K562 (cell line): ENCODE results near the gene HDC. TPM values are rescaled to one million over a fixed set of nuclear protein-coding genes. Genes with fewer than 3 reads are reported as not detected.

Experiments used
- ATAC-seq: fragments of 200-7000 bp; cut with Tn5 transposase; 3 replicates; pipeline ENCODE4 v1.9.1; 2020; ENCODE audit warnings: moderate library complexity
- BruUV-seq: library from RNA; stranded (reverse); fragments of 400-500 nt; replicated peaks from 2 replicates; lab custom pipeline; 2021; lab: Mats Ljungman, UMichigan
- CTCF ChIA-PET: fragments of 300-600 bp; formaldehyde crosslinking; extraction: SDS; loops from one replicate; lab custom pipeline; 2021; ENCODE audit warnings: low intra/inter-chr PET ratio; lab: Yijun Ruan, JAX
- POLR2A ChIA-PET: fragments of 300-600, 350-650 bp; sonication (Branson Sonifier 250); formaldehyde crosslinking; extraction: SDS; loops from one replicate; lab custom pipeline; 2021; ENCODE audit warnings: antibody characterized with exemption, inconsistent platforms; lab: Yijun Ruan, JAX
- DNase-seq, 4 experiments: peaks; one replicate each; pipeline versions ENCODE4 v3.0.0 to v3.0.0-alpha.2; 2011 to 2018; ENCODE audit warnings: low spot score in 3 of 4, mixed read lengths in 3 of 4; ENCODE audit errors: extremely low read depth in 1 of 4
- FAIRE-seq: peaks from 2 replicates; lab custom pipeline; 2011; peaks lifted over from hg19 to GRCh38; lab: Jason Lieb, UNC
- H2AFZ ChIP-seq: 2 replicates; pipeline ENCODE4 v1.6.0; 2011; ENCODE audit warnings: low read depth, low read length, control low read depth, inconsistent platforms
- H3K27ac ChIP-seq: fragments of 200-600 bp; 3 replicates; pipeline ENCODE4 v1.8.0; 2011; ENCODE audit warnings: low read depth, mild to moderate bottlenecking, control low read depth, inconsistent platforms, low read length, moderate library complexity, mixed read lengths; ENCODE audit errors: extremely low read depth
- H3K27me3 ChIP-seq, 2 experiments: fragments of 300-600 bp in 1 of 2; 2 replicates in 1 of 2; 3 replicates in 1 of 2; pipeline versions ENCODE4 v1.6.0 to v1.8.0; 2011; ENCODE audit warnings: inconsistent platforms in 2 of 2, low read length in 2 of 2, mild to moderate bottlenecking in 1 of 2, mixed read lengths in 1 of 2, moderate library complexity in 1 of 2; ENCODE audit not compliant: control insufficient read depth in 2 of 2, insufficient read depth in 2 of 2
- H3K36me3 ChIP-seq: fragments of 300-600 bp; 3 replicates; pipeline ENCODE4 v1.8.0; 2011; ENCODE audit warnings: mild to moderate bottlenecking, low read length, inconsistent platforms; ENCODE audit not compliant: control insufficient read depth, insufficient read depth
- H3K4me1 ChIP-seq, 2 experiments: fragments of 200-600 bp in 1 of 2; replicated peaks in 1 of 2; 2 replicates in 1 of 2; 3 replicates in 1 of 2; pipeline versions ENCODE4 v1.5.1 to v1.8.0; 2011; ENCODE audit warnings: inconsistent platforms in 2 of 2, low read length in 2 of 2, mild to moderate bottlenecking in 1 of 2, mixed read lengths in 1 of 2, moderate library complexity in 1 of 2; ENCODE audit not compliant: control insufficient read depth in 2 of 2, insufficient read depth in 2 of 2
- H3K4me2 ChIP-seq: 2 replicates; pipeline ENCODE4 v1.6.1; 2011; ENCODE audit warnings: low read length, control low read depth, inconsistent platforms, mixed read lengths; ENCODE audit not compliant: insufficient read depth
- H3K4me3 ChIP-seq: fragments of 200-600 bp; sonication (generic), shearing (Covaris generic); 2 replicates; pipeline ENCODE4 v1.5.1; 2016; ENCODE audit warnings: control low read depth, inconsistent platforms
- H3K79me2 ChIP-seq: fragments of 200-600 bp; 3 replicates; pipeline ENCODE4 v1.8.0; 2011; ENCODE audit warnings: low read length, inconsistent platforms; ENCODE audit not compliant: control insufficient read depth, insufficient read depth
- H3K9ac ChIP-seq, 2 experiments: 2 replicates each; pipeline versions ENCODE4 v1.6.0 to v1.6.1; 2011; ENCODE audit warnings: low read depth in 2 of 2, low read length in 2 of 2, control low read depth in 1 of 2, inconsistent platforms in 1 of 2, mild to moderate bottlenecking in 1 of 2, mixed read lengths in 1 of 2; ENCODE audit not compliant: insufficient read depth in 1 of 2
- H3K9me1 ChIP-seq: one replicate; pipeline ENCODE4 v1.6.0; 2011; ENCODE audit warnings: inconsistent platforms, mild to moderate bottlenecking, low read length, moderate library complexity; ENCODE audit not compliant: control insufficient read depth, insufficient read depth
- H3K9me3 ChIP-seq: replicated peaks from 2 replicates; pipeline ENCODE4 v1.5.1; 2011; ENCODE audit warnings: low read depth, low read length, inconsistent platforms; ENCODE audit not compliant: control insufficient read depth, insufficient read depth
- H4K20me1 ChIP-seq: replicated peaks from 2 replicates; pipeline ENCODE4 v1.6.1; 2011; ENCODE audit warnings: low read length, inconsistent platforms, mixed read lengths; ENCODE audit not compliant: control insufficient read depth, insufficient read depth
- ATF7 ChIP-seq: fragments of 450-650 bp; IDR thresholded peaks from 2 replicates; pipeline ENCODE4 v1.7.1; 2014; ENCODE audit warnings: mild to moderate bottlenecking, moderate library complexity
- MEF2D ChIP-seq: conservative IDR thresholded peaks from 2 replicates; pipeline ENCODE4 v1.6.1; 2016; ENCODE audit warnings: low read depth, missing genetic modification characterization, missing compliant biosample characterization
- MYBL2 ChIP-seq, 2 experiments: fragments of 450-650 bp in 1 of 2; sonication (generic) in 1 of 2; formaldehyde crosslinking in 1 of 2; IDR thresholded peaks; 2 replicates each; pipeline versions ENCODE4 v1.6.1 to v1.8.1; 2017 to 2022; ENCODE audit warnings: borderline replicate concordance in 1 of 2, inconsistent platforms in 1 of 2, low read depth in 1 of 2, mild to moderate bottlenecking in 1 of 2, missing genetic modification reagents in 1 of 2, moderate library complexity in 1 of 2
- STAG1 ChIP-seq: sonication (generic); formaldehyde crosslinking; IDR thresholded peaks from 2 replicates; pipeline ENCODE4 v1.5.0; 2020; ENCODE audit warnings: missing genetic modification reagents, borderline replicate concordance
- TCF7L2 ChIP-seq: fragments of 150-350 bp; IDR thresholded peaks from 2 replicates; pipeline ENCODE4 v1.6.1; 2016; ENCODE audit warnings: low read depth, mild to moderate bottlenecking, low read length, moderate library complexity
- VEZF1 ChIP-seq: fragments of 200-800 bp; sonication (Bioruptor generic); IDR thresholded peaks from 2 replicates; pipeline ENCODE4 v1.6.1; 2017; ENCODE audit warnings: missing genetic modification characterization, missing compliant biosample characterization
- XRCC5 ChIP-seq: fragments of 200-400 bp; formaldehyde crosslinking; IDR thresholded peaks from 2 replicates; pipeline ENCODE4 v1.6.1; 2017; ENCODE audit warnings: low read depth, mild to moderate bottlenecking, low read length
- WGBS: fragments of 100-300 bp; shearing (Covaris generic); methylation state at CpG from one replicate; pipeline ENCODE4 v1.1.6; 2016; ENCODE audit warnings: low coverage, mixed read lengths; ENCODE audit not compliant: insufficient coverage; ENCODE audit errors: missing lambda C conversion rate; 5-methylcytosine and 5-hydroxymethylcytosine counted together
- in situ Hi-C: fragments of 300-500 bp; cut with MboI; formaldehyde crosslinking; loops from 4 replicates; pipeline ENCODE4 v1.15.0; 2018; ENCODE audit warnings: inconsistent platforms, mixed read lengths
- intact Hi-C: fragments of 100-400 bp; cut with micrococcal nuclease; formaldehyde crosslinking; loops from 2 replicates; pipeline ENCODE4 v1.14.2; 2022
- polyA plus RNA-seq, 8 experiments: library from polyadenylated mRNA; depleted of rRNA in 4 of 8; stranded (reverse) in 5 of 8; unstranded in 3 of 8; fragments of >200 nt; fragmentation: Nextera tagmentation in 2 of 8; fragmentation: Illumina TruSeq in 1 of 8; extraction: Ambion mirVana in 2 of 8; extraction: Trizol in 1 of 8; gene quantifications; 2 replicates each; pipeline versions ENCODE4 v1.2.1 to v1.2.3, GENCODE V29; 2011 to 2014; ENCODE audit warnings: inconsistent platforms in 1 of 8, missing spikeins in 1 of 8
- total RNA-seq, 7 experiments: library from RNA; depleted of rRNA in 6 of 7; stranded (reverse); fragments of >200 nt in 6 of 7; fragmentation: Illumina TruSeq in 2 of 7; extraction: Trizol in 2 of 7; gene quantifications; 2 replicates each; pipeline versions ENCODE4 v1.2.1 to v1.2.3, GENCODE V29; 2011 to 2021; ENCODE audit warnings: low replicate concordance in 1 of 7

HDC gene
- total and polyA plus RNA-seq, 9 of the 15 experiments (the other 6 are each of a cell fraction or from before 2014, with no cell fraction given) = 0.26 to 5.3 (median 0.99) TPM

GRCh38 chr15:50225057-50225456 lies 40.5 kb downstream of the HDC start (continued):
- TF ChIP-seq MYBL2 (IDR thresholded peaks at IDR 0.05; ENCODE audit: low read depth) (no peak), MYBL2 (CRISPR knock-in tag; IDR thresholded peaks at IDR 0.05; ENCODE audit: borderline replicate concordance) (no peak)

- Histone ChIP-seq H3K79me2 (no peaks in the 10 kb centered on the region), H3K36me3 (peaks cover 41% of the 10 kb centered on the region), H3K4me3 (no peak overlapping the region), H3K4me2 (no peak overlapping the region), H3K27ac (no peak overlapping the region), H3K4me1 (no peaks in the 10 kb centered on the region; a peak in 1 of 5 replicates), H3K9ac (no peak overlapping the region), H3K9me1 (no peaks in the 10 kb centered on the region), H3K9me3 (no peaks in the 10 kb centered on the region), H2AFZ (no peak overlapping the region), H3K27me3 (no peaks in the 10 kb centered on the region), H4K20me1 (no peaks in the 10 kb centered on the region)
- TF ChIP-seq STAG1 (CRISPR knock-in tag) (no peak), MEF2D (tag) (no peak)
- DNase-seq (no peak), ATAC-seq (no peak), FAIRE-seq (no peak)
- ChIA-PET POLR2A (interaction anchor here (1.1 kb wide), 1 partner anchor 152 kb away, joined by 3 read pairs; no protein-coding TSS in a partner anchor), CTCF (no interaction called here)
- in situ Hi-C loops (no loop called here), intact Hi-C loops (no loop called here)
- BruUV-seq = no TSS peak
- 76% methylated on average over 5 of the region's 5 CpGs for WGBS
These were observed 40.9 kb downstream of the HDC start for GRCh38 chr15:50224606-50225005.

GRCh38 chr15:50222181-50222580 lies 43.3 kb downstream of the HDC start:
- no peaks in the 10 kb centered on the region for H3K9me3 ChIP-seq
- H3K27ac ChIP-seq = no peak overlapping the region
- POLR2A ChIA-PET = no interaction called here
- H3K4me1 ChIP-seq = no peaks in the 10 kb centered on the region; a peak in 1 of 5 replicates
- DNase-seq (no peak), FAIRE-seq (no peak), ATAC-seq (no peak)
- peaks cover 22% of the 10 kb centered on the region for H3K36me3 ChIP-seq
- BruUV-seq = no TSS peak
- intact Hi-C loops (no loop called here), in situ Hi-C loops (no loop called here)
- no peaks in the 10 kb centered on the region for H4K20me1 ChIP-seq
- CTCF ChIA-PET = no interaction called here
- H2AFZ ChIP-seq = no peak overlapping the region
- H3K4me2 ChIP-seq = no peak overlapping the region
- H3K4me3 ChIP-seq = no peak overlapping the region
- H3K9me1 ChIP-seq = no peaks in the 10 kb centered on the region
- 75% methylated on average over 2 of the region's 2 CpGs for WGBS
- no peak overlapping the region for H3K9ac ChIP-seq
- no peaks in the 10 kb centered on the region for H3K79me2 ChIP-seq
- H3K27me3 ChIP-seq = no peaks in the 10 kb centered on the region
- TF ChIP-seq XRCC5 = no peak
- TF ChIP-seq TCF7L2 = no peak
- no peak for TF ChIP-seq ATF7
- no peak for TF ChIP-seq VEZF1 (CRISPR knock-in tag)
